TTC549 (cell line): ENCODE results near the gene SMYD3.
"Not testable (repeated sequence)": the region's sequence is repeated elsewhere in the genome, so short reads cannot be mapped to it uniquely, and the experiment has no call there.

ENCODE experiments used
- FAIRE-seq: peaks from 2 replicates; lab custom pipeline; 2012; peaks lifted over from hg19 to GRCh38; lab: Jason Lieb, UNC

SMYD3 gene

DNA sequence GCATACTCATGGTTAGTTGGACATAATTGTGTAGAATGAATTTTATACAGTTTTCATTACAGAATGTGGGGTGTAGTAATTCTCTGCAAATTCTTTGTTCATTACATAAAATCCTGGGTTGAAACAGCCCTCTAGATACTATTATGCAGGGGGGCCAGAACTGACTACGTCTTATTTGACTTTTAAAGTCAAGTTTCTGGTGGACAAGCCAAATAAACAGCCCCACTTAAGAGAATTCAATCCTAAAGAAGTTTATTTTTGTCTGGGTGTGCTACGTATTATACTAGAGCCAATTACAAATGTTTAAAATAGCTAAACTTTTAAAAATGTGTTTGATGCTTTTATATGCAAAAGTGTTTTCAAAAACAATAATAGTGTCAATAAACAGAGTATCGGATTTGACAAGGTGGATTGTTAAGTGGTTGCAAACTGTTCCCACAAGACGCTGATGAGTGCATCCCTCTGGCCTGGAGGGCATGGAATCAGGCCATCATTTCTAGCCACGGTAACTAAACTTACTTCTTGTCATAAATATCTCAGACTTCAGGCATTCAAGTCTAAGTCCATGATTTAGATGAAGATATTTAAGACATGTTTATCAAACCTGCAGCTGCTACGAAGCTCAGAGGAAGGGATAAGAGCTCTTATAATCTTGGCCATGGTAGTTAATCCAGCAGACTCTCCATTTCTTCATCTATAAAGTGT, 706.0 kb downstream of the SMYD3 start:
- FAIRE-seq, result no peak

DNA sequence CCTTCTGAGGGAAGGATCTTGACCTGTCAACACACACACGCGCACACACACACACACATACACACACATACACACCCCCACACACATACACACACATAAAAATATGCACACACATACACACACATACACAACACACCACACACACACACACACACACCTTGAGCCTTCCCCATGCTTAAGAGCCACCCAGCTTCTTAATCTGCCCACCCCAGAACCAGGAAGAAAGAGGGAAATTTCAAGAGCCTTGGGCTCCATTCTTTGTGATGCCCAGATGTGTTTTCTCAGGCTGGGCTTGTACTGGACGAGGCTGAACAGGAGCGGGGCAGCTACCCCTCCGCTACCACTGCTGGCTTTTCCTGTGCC, 708.7 kb downstream of the SMYD3 start:
- FAIRE-seq, result no peak

DNA sequence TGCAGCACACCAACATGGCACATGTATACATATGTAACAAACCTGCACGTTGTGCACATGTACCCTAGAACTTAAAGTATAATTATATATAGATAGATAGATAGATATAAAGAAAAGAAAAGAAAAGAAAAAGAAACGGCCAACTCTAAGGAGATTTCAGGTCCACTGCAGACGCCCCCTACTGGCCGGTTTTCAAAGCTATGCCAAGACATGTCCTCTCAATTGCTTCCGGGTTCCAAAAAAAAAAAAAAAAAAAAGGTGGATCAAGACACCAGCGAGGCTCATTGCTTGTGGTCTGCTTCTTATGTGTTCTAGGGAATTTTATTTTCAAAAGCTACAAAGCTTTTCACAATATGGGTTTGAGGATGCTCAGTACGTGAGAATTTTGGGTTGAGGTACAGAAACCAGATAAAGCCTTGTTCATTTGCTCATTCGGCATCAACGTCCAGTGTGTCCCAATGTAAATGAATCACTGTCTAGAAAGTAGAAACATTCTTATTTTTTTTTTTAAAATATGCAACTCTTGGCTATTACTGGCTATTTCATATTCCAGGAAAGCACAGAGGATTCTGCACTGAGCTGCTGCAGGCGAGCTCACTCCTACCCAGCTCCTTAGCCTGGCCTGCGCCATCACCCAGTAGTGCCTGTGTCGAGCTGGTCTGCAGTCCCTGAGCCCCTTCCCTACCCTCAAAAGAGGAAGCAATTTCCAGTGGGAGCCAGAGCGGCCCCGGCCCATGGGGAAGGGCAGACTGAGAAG, 709.3 kb downstream of the SMYD3 start:
- FAIRE-seq, result no peak

DNA sequence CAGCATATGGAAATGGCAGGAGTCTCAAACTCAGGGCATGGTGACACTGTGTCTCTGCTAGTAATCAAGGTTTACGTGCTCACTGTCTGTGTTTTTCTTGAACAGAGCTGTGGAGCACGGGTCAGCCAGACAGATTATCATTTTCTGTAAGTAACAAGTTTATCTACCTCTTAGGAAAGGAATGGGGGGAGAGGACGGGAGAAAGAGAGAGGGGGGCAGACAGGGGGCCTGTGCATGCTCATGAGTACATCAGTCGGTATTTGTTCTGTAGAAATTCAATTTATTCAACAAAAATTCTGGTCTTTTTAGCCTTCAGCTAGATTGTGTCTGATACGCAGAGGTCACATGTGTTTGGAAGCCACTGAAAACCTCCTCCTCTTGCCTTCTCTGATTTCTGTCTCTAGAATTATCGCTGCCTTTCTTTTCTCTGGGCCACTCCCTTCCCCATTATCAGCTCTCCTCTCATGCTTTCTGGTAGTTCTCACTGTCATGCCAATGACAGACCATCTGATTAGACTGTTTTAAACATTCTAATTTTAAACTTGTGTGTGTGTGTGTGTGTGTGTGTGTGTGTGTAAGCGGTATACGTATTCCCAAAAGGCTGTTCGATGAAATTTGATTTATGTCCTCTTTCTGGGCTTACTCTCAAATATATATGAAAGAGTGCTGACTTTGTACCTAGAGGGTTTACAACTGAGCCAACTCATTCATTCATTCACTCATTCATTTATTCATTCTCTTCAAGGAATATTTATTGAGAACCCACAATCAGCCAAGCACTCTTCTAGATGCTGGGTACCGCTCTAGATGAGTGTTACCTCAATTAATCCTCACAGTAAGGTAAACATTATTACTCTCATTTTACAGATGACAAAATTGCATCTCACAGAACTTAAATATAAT, 715.4 kb downstream of the SMYD3 start:
- no peak for FAIRE-seq

DNA sequence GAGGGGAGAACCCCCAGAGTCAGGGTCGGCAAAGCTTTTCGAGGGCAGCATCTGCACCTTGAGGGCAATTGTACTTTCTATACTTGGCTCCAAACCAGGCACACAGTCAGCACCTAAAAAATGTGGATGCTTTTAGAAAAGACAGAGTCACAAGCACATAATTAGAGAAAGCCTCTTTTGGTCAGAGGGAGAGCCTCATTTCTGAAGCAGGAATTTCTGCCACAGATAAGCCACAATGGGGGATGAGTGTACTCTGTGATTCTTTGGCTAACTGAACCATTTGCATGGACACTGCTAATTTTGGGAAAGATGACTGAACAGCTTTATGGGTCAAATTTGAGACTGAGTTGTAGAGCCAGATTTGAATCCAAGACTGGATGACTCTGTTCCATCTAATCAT, 716.6 kb downstream of the SMYD3 start:
- FAIRE-seq, result no peak

DNA sequence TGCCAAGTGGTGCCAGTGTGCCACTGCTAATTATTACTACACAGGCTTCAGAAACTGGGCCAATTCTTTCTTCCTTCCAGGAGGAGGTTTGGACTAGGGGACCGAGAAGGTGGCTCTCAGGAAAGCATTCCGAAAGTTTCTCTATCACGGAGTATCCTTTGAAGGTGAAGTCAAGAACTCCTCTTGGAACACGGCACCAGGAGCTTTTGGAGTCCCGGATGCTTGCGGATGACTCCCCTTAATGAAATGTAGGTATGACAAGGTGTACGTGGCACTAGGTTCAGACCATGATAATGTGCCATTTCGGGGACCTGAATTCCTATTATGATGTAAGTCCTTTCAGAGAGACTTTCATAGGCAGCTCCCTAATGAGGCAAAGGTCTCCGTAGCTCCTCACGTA, 718.2 kb downstream of the SMYD3 start:
- FAIRE-seq, result no peak

DNA sequence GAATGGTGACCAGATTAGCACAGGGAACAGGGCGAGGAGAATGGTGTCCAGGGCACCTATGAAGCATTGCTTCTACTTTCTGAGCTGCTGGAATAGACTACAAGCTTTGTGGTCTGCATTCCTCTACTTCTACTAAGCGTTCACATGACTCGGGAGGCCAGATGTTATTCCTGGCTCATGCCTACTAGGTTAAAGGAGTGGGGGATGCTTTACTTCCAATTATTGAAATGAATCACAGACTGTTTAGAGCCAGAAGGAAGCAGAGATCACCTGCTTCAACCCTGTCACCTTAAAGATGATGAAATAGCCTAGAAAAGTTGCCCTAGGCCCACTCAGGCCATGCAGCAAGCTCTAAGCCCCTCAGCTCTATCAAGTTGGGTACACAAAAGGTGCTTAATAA, 718.8 kb downstream of the SMYD3 start:
- FAIRE-seq, result no peak

DNA sequence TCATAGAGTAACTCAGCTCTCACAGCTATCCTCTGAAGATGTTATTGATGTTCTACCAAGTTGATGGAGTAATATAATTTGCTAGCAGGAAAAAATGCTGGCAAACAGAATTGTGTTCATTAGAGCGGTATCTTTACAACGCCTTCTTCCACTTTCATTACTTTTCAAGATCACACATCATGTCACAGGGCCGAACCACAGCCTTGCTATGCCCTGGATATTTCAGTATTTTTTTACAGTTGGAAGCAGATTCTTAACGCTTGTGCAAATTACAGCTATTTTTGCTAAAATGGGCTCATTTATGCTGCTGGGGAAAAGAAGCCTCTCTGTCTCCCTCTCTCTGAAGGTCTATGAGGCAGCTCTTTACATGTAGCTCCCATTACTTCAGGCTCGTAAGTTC, 720.1 kb downstream of the SMYD3 start:
- FAIRE-seq, result no peak

DNA sequence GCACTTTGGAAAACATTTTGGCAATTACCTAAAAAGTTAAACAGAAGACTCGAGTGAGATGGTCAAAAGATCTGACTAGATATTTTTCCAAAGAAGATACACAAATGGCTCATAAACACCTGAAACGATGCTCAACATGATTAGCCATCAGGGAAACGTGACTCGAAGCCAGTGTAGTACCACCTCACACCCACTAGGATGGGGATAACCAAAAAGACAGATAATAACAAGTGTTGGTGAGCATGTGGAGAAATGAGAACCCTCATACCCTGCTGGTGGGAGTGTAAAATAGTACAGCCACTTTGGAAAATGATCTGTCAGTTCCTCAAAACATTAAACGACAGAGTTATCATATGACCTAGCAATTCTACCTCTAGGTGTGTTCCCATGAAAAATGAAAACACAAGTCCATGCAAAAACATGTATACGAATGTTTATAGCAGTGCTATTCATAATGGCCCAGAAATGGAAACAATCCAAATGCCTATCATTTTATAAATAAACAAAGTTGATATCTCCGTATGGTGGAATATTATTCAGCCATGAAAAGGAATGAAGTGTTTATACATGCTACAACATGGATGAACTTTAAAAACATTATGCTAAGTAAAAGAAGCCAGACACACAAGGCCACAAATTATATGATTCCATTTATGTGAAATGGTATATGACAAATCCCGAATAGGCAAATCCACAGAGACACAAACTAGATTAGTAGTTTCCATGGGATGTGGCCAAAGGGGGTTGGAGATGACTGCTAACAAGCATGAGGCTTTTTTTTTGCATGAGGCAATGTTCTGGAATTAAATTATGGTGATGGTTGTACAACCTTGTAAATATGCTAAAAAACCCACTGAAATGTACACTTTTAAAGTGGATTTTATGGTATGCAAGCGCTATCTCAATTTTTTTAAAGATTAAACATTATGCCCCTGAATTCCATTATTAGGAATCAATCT, 727.0 kb downstream of the SMYD3 start:
- no peak for FAIRE-seq

DNA sequence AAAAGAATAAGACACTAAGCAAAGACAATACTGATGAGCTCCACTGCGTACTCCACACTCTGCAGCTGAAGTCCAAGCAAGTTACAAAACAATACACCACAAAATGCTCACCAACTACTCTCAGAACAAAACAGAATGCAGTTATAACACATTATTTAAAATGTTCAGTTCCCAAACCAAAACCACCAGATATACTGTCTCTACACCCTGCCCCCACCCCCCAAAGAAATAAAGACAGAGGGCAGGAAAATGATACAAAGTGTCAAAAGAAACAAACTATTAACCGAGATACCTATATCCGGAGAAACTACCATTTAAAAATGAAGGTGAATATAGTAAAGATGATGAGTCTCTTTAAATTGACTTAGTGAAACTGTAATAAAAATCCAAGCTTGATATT, 729.3 kb downstream of the SMYD3 start:
- FAIRE-seq, result no peak

DNA sequence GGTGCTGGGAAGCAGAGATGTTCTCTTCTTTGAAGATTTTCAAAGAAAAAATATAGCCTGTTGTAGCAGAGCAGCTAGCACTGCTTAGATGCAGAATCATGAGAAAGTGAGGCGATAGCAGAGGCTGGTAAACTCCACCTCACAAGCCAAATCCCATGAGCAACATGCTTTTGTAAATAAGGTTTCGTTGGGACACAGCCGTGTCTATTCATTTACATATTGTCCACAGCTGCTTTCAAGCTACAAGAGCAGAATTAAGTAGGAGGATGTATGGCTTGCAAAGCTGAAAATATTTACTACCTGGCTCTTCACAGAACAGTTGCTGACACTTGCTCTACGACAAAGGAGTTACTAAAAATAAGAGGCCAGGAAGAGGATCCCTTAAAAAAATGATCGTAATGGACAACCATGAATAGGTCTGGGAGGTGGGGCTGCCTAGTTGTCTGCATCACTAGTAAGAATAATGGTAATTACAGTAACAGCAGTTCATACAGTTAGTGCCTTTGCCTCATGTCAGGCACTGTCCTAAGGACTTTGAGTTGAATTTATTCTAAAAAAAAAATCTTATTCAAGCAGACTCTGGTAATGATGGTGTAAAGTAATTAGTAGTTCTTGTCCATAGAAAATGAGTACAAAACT, 730.3 kb downstream of the SMYD3 start:
- FAIRE-seq, result no peak

DNA sequence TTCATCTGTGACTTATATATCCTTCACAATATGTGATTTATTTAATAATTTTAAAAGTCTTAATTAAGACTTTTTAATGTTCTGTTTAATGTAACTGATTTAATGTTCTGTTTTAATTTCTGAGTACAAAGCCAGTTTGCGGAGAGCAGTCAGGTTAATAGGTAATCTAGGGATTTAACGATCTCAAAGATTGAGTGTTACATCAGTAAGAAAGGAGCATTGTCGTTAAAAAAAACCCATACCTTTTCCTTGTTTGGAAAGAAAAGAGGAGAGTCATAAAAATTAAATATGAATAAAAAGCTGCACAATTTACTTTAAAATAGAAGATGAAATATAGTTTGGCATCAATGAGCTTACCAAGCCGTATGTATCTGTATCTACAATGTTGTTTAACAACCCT, 730.9 kb downstream of the SMYD3 start:
- FAIRE-seq, result peak; percentile 61

DNA sequence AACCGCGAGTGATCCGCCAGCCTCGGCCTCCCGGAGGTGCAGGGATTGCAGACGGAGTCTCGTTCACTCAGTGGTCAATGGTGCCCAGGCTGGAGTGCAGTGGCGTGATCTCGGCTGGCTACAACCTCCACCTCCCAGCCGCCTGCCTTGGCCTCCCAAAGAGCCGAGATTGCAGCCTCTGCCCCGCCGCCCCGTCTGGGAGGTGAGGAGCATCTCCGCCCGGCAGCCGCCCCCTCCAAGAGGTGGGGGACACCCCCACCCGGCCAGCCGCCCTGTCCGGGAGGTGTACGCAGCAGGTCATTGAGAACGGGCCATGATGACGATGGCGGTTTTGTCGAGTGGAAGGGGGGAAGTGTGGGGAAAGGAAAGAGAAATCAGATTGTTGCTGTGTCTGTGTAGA, 732.1 kb downstream of the SMYD3 start:
- FAIRE-seq, result not testable (repeated sequence)

DNA sequence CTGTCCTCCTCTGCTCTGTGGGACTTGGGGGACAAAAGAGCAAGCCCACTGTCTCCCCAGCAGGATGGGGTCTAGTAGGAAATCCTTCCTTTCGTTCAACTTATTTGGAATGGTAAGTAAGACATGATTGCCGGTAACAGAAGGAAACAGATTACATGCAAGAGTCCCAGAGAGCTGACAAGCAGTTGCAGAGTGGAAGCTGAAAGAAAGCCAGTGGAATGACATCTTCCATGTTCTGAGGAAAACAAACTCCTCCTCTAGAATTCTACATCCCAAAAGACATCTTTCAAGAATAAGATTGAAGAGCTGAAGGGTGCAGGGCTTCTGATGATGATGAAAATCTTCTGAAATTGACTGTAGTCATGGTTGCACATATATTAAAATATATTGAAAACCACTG, 732.9 kb downstream of the SMYD3 start:
- FAIRE-seq, result no peak

DNA sequence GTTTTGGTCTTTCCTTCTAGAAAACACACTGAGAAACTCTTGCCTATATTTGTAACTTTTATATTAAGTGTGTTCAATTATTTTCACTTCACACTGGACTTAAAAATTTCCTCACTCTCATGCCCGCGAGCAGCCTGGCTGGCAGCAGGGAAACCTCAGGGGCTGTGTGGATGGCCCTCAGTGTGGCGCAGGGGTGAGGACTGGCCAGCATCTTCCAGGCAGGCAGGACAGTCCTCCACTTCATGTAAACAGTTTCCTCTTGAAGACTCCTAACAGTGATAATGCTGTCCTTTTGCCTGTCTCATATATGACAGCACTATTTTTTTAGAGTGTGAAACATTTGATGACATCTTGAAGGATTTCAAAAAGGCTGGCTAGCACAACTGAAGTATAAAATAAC, 733.7 kb downstream of the SMYD3 start:
- FAIRE-seq, result no peak

DNA sequence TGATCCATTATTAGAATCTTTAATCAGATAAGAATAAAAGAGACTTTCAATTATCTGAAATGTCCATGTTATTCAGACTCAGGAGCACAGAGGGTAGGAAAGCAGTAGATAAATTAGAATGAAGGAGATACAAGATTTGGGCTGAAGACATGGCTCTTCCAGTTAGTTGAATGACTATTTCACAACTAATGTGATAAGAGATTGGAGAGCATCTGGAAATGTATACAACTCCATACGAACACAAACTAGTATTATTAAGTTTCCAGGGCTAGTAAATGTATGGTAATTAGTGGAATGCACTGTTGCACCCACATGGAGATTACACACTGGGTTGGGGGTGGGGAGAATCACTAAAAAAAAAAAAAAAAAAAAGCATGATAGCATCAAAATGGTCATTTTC, 734.3 kb downstream of the SMYD3 start:
- FAIRE-seq, result no peak

DNA sequence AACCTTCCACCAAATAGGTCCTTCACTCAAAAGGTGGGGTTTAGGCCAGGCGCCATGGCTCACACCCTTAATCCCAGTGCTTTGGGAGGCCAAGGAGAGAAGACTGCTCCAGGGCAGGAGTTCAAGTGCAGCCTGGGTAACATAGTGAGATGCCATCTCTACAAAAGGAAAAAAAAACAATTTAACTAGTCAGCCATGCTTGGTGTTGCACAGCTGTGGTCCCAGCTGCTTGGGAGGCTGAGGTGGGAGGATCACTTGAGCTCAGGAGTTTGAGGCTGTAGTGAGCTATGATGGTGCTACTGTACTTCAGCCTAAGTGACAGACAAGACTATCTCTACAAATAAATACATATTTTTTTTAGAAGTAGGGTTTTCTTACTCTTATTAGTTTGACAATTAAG, 734.8 kb downstream of the SMYD3 start:
- FAIRE-seq, result no peak

DNA sequence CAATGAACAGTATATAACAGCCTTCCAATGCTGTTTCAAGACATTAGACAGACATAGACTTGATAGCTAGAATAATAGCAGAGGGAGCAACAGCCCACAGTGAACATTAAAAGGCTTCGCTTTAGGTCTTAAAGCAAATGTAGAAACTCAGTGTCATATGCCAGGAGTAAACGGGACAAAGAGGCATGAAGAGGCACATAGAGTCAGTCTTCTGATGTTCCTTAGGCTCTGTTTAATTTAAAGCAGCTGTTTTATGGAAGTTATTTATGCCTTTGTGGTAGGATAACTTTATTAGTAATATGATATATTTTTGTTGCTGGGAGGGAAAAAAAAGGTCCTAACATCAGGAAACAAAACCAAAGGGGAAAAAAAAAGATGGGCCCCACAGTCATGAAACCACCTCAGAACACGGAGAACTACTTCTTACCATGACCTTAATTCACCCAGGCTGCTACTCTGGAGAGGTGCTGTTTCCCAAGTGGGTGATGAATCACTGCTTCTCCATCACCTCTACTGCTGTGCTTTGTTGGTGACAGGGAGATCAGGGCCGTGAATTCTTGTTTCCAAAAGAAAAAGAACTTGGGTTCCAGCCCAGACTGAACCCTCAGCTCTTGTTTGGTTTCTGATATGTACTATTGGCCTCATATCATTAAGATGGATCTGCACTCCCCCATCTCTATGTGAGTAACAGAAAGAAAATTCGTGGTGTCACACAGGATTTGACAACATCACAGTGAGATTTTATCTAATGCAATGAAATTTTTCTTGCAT, 735.4 kb downstream of the SMYD3 start:
- no peak for FAIRE-seq

DNA sequence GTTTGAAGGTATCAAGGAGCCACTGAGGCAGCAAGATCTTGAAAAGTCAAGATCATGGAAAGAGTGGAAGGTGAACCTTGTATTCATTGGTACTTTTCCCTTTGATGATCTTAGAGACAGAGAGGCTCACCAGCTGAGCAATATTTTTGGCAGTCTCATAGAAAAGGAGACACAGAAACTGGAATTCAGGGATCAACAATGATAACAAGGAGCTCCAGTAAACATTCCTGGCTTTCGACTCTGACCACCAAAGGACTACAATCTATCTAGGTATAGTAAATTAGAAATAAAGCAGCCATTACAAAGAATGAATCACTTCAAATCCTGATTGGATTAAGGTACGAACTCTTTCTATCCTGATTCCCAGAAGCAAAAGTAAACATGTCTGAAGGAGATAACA, 736.9 kb downstream of the SMYD3 start:
- no peak for FAIRE-seq

DNA sequence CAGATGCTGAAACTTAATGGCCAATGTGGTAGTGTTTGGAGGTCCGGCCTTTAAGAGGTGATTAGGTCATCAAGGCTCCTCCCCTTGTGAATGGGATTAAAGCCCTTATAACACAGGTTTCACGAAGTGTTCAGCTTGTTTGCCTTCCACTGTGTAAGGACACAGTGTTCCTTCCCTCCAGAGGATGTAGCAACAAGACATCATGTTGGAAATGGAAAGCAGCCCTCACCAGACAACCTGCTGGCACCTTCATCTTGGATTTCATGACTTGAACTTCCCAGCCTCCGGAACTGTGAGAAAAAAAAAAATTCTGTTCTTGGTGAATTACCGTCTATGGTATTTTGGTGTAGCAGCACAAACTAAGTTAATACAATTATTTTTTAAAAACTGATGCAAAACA, 738.5 kb downstream of the SMYD3 start:
- FAIRE-seq, result no peak
